CD4-positive, CD25-positive, alpha-beta regulatory T cell (primary cell): ENCODE data around the gene RBCK1. TPM values are rescaled to one million over a fixed set of nuclear protein-coding genes. Genes with fewer than 3 reads are reported as not detected.
A peak's percentile ranks its signal among the peaks of the same experiment; 100 is the strongest.
"Not testable (repeated sequence)": the region's sequence is repeated elsewhere in the genome, so short reads cannot be mapped to it uniquely, and the experiment has no call there.

ENCODE experiments used
- ATAC-seq, 2 donors: fragments of 150-1000 bp; cut with Tn5 transposase; one replicate each; pipeline ENCODE4 v1.10.0; 2021; ENCODE audit warnings: low read depth in 2 of 2, moderate number of reproducible peaks in 2 of 2, moderate library complexity in 1 of 2
- DNase-seq, 3 donors: peaks; one replicate each; pipeline versions ENCODE4 v3.0.0 to v3.0.0-alpha.2; 2012 to 2022; ENCODE audit warnings: mixed read lengths in 1 of 3
- H3K27ac ChIP-seq: one replicate; pipeline ENCODE4 v1.7.0; 2013; ENCODE audit warnings: mild to moderate bottlenecking, low read length; ENCODE audit not compliant: insufficient read depth, poor library complexity, severe bottlenecking
- H3K27me3 ChIP-seq: one replicate; pipeline ENCODE4 v1.7.0; 2013; ENCODE audit warnings: low read length; ENCODE audit not compliant: control insufficient read depth, insufficient read depth
- H3K36me3 ChIP-seq: one replicate; pipeline ENCODE4 v1.7.0; 2013; ENCODE audit warnings: mild to moderate bottlenecking, low read length, moderate library complexity; ENCODE audit not compliant: control insufficient read depth, insufficient read depth
- H3K4me1 ChIP-seq: 2 replicates; pipeline ENCODE4 v1.7.0; 2013; ENCODE audit warnings: mild to moderate bottlenecking, low read length; ENCODE audit not compliant: insufficient read depth, control insufficient read depth, poor library complexity, severe bottlenecking
- H3K4me3 ChIP-seq: one replicate; pipeline ENCODE4 v1.7.0; 2013; ENCODE audit warnings: low read depth, mild to moderate bottlenecking, low read length, moderate library complexity
- H3K9me3 ChIP-seq, 2 experiments: 1 replicate in 1 of 2; 2 replicates in 1 of 2; pipeline ENCODE4 v1.7.0; 2013; ENCODE audit warnings: low read length in 2 of 2, mild to moderate bottlenecking in 1 of 2, moderate library complexity in 1 of 2; ENCODE audit not compliant: control insufficient read depth in 2 of 2
- H3K27ac Mint-ChIP-seq, 3 donors: one replicate each; pipeline ENCODE4 v1.8.0; 2020 to 2022; ENCODE audit warnings: mild to moderate bottlenecking in 3 of 3, mixed read lengths in 3 of 3, moderate library complexity in 2 of 3
- H3K27me3 Mint-ChIP-seq: one replicate; pipeline ENCODE4 v1.8.0; 2022; ENCODE audit warnings: mild to moderate bottlenecking, mixed read lengths
- H3K36me3 Mint-ChIP-seq: one replicate; pipeline ENCODE4 v1.8.0; 2020; ENCODE audit warnings: mixed read lengths
- H3K4me1 Mint-ChIP-seq, 4 donors: one replicate each; pipeline ENCODE4 v1.8.0; 2020 to 2022; ENCODE audit warnings: mixed read lengths in 4 of 4, mild to moderate bottlenecking in 1 of 4
- H3K4me3 Mint-ChIP-seq, 4 donors: one replicate each; pipeline ENCODE4 v1.8.0; 2020 to 2022; ENCODE audit warnings: mild to moderate bottlenecking in 4 of 4, mixed read lengths in 4 of 4, moderate library complexity in 3 of 4
- H3K9me3 Mint-ChIP-seq, 7 donors: one replicate each; pipeline ENCODE4 v1.8.0; 2020 to 2022; ENCODE audit warnings: mixed read lengths in 7 of 7, mild to moderate bottlenecking in 3 of 7, moderate library complexity in 2 of 7
- polyA plus RNA-seq, 4 donors: library from polyadenylated mRNA; unstranded; fragments of 300-500 nt; fragmentation: Illumina TruSeq; gene quantifications; one replicate each; pipeline ENCODE4 v1.2.3, GENCODE V29; 2021
- total RNA-seq: library from RNA; stranded (reverse); gene quantifications from one replicate; pipeline ENCODE4 v1.2.3, GENCODE V29; 2022

RBCK1 gene
- total and polyA plus RNA-seq, 5 donors from 2014 or later, result 87.5 to 115 (median 93.5) TPM

DNA sequence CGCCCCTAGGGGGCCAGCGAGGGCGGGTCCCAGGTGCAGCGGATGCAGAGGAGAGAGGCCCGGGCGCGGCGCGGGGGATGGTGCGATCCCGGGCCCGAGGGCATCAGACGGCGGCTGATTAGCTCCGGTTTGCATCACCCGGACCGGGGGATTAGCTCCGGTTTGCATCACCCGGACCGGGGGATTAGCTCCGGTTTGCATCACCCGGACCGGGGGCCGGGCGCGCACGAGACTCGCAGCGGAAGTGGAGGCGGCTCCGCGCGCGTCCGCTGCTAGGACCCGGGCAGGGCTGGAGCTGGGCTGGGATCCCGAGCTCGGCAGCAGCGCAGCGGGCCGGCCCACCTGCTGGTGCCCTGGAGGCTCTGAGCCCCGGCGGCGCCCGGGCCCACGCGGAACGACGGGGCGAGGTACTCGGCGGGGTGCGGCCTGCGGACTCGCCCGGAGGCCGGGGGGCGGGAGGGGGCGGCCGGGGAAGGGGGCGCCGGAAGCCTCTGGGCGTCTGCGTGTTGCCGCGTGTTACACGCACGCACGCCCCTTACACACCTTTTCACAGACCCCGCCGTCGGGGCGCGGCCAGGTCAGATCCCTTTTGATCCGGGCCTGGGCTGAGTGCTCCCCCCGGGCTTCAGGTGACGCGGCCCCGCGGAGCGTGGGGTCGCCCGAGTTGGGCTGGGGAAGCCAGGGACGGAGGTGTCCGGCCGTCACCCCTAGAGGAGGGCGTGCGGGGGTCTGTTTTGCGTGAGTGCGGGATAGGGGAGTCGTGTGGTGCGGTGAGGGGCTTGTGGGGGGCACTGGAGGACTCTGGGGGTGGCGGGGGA lies 27.1 kb upstream of the RBCK1 start:
- peak overlapping the region; percentile 87 to 94 (median 90) for H3K4me3 Mint-ChIP-seq
- H3K27ac ChIP-seq, result peak overlapping the region; percentile 57

DNA sequence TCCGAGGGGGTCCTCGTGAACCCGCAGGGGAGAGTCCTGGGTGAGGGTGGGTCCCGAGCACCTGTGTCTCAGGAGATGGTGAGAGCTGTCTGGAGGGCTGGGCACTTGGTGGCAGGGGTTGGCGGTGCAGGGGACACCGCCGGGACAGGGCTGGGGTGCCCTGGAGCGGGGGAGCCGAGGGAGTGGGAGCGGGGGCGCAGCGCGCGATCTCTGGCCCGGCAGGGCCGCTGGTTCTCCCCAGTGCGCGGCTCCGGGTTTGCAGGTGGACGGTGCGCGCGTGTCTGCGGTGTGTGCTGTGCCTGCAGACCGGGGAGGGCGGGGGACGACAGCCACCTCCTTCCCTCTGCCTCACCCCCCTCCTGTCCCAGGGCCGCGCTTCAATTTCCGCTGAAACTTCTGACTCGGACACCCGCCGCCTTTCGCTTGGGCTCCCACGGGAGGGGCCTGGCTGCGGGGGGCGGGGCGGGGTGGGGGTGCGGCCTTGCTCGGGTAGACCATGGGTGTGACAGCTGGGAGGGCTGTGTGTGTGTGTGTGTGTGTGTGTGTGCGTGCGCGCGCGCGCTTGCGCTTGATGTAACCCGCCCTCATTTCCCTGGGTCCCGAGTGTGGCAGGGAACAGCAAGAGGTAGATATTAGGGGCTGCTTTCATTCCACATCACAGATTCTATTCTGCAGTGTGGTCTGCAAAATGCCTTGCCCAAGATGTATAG lies 26.4 kb upstream of the RBCK1 start:
- H3K4me1 Mint-ChIP-seq, result peaks cover 9 to 25% (median 18%) of the 10 kb centered on the region in 4 donors
- no peaks in the 10 kb centered on the region for H3K36me3 ChIP-seq
- peak overlapping the region; percentile 87 to 92 (median 90) for H3K4me3 Mint-ChIP-seq
- peaks cover 5% of the 10 kb centered on the region for H3K4me1 ChIP-seq
- peak overlapping the region; percentile 57 for H3K27ac ChIP-seq
- H3K27ac Mint-ChIP-seq, result peak overlapping the region; percentile 56 to 88 (median 75)
- ATAC-seq (peak; percentile 73 to 75), DNase-seq (peak; percentile 59 to 91 (median 73))
- peaks cover 7% of the 10 kb centered on the region for H3K36me3 Mint-ChIP-seq
- H3K4me3 ChIP-seq, result no peak overlapping the region
- H3K27me3 ChIP-seq, result no peaks in the 10 kb centered on the region
- H3K27me3 Mint-ChIP-seq, result peaks cover 10% of the 10 kb centered on the region
- H3K9me3 Mint-ChIP-seq, result no peaks in the 10 kb centered on the region
- H3K9me3 ChIP-seq, result no peaks in the 10 kb centered on the region

More for the DNA sequence above, 27.1 kb upstream of the RBCK1 start:
- DNase-seq (peak; percentile 33 to 74 (median 53)), ATAC-seq (peak; percentile 53 to 54)
- no peaks in the 10 kb centered on the region for H3K9me3 ChIP-seq
- H3K27me3 Mint-ChIP-seq, result peaks cover 10% of the 10 kb centered on the region
- H3K9me3 Mint-ChIP-seq, result no peaks in the 10 kb centered on the region
- H3K36me3 Mint-ChIP-seq, result peaks cover 5% of the 10 kb centered on the region
- peaks cover 5% of the 10 kb centered on the region for H3K4me1 ChIP-seq
- H3K4me1 Mint-ChIP-seq, result peaks cover 9 to 25% (median 18%) of the 10 kb centered on the region in 4 donors
- H3K27me3 ChIP-seq, result no peaks in the 10 kb centered on the region
- H3K36me3 ChIP-seq, result no peaks in the 10 kb centered on the region
- H3K27ac Mint-ChIP-seq, result no peak overlapping the region
- no peak overlapping the region for H3K4me3 ChIP-seq

DNA sequence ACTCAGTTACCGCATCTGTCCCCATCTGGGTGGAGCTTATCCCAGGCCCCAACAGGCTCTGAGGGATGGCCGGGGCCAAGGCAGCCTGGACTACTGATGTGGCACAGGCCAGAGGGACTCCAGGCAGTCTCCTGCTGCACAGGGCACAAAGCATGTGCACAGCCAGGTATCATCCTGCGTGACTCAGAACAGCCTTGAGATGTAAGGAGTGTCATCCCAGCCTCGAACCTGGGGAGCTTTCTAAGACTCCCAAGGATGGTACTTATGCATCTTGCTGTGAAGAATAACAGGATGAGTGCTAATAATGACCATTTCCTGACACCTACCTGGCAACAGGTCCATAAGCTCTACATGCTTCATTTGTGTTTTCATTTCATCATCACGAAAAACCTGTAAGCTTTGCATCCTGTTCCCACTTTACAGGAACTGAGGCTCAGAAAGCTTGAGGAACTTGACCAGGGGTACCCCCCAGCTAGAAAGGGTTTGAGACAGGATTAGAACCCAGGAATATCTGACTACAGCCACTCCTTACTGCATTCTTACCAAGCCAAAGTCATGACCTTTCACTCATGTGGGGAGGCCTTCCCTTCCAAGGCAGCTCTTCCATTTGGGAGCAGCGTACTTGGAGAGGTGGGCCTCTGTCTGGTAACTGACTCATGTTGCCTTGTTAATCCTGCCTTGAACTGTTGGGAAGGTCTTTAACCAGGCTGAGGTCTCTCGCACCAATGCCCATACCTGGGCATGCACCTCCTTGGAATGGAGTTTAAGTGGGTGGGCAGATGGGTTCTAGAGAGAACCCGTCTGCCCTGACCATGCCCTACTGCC lies 25.6 kb upstream of the RBCK1 start:
- Mint-ChIP-seq H3K9me3 (no peaks in the 10 kb centered on the region), H3K27me3 (peaks cover 10% of the 10 kb centered on the region), H3K27ac (peak overlapping the region; percentile 56 to 88 (median 75)), H3K36me3 (peaks cover 8% of the 10 kb centered on the region), H3K4me3 (peak overlapping the region; percentile 87 to 92 (median 90)), H3K4me1 (peaks cover 9 to 25% (median 18%) of the 10 kb centered on the region in 4 donors)
- Histone ChIP-seq H3K4me1 (peaks cover 5% of the 10 kb centered on the region), H3K36me3 (no peaks in the 10 kb centered on the region), H3K9me3 (no peaks in the 10 kb centered on the region), H3K27ac (peak overlapping the region; percentile 20), H3K27me3 (no peaks in the 10 kb centered on the region), H3K4me3 (peak overlapping the region; percentile 7)
- DNase-seq, result peak in 1 of 3 donors; percentile 26
- ATAC-seq, result peak in 1 of 2 donors; percentile 3

DNA sequence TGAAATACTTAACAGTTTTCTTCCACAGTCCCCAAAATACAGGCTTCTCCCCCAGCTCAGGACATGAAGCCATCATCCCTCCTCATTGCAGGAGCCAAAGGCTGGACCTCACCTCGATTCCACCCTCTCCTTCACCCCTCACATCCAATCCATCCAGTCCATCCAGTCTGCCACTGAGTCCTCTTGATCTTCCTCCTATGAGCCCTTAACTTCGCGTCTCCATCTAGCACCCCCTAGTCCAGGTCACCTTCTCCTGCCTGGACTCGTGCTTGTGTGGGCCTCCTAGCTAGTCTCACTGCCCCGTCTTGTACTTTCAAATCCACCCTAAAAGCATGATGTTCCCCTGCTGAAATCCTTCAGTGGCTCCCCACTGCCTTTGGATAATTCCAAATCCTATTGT lies 24.2 kb upstream of the RBCK1 start:
- Mint-ChIP-seq H3K4me1 (peaks cover 9 to 25% (median 19%) of the 10 kb centered on the region in 4 donors), H3K27me3 (peaks cover 5% of the 10 kb centered on the region), H3K9me3 (no peaks in the 10 kb centered on the region), H3K27ac (peak overlapping the region; percentile 76 to 83 (median 78)), H3K36me3 (peaks cover 20% of the 10 kb centered on the region), H3K4me3 (peak overlapping the region; percentile 38 to 91 (median 80))
- H3K4me1 ChIP-seq, result peaks cover 5% of the 10 kb centered on the region
- ATAC-seq (no peak), DNase-seq (no peak)
- no peak overlapping the region for H3K27ac ChIP-seq
- no peaks in the 10 kb centered on the region for H3K9me3 ChIP-seq
- H3K36me3 ChIP-seq, result peaks cover 13% of the 10 kb centered on the region
- H3K27me3 ChIP-seq, result no peaks in the 10 kb centered on the region
- H3K4me3 ChIP-seq, result no peak overlapping the region

DNA sequence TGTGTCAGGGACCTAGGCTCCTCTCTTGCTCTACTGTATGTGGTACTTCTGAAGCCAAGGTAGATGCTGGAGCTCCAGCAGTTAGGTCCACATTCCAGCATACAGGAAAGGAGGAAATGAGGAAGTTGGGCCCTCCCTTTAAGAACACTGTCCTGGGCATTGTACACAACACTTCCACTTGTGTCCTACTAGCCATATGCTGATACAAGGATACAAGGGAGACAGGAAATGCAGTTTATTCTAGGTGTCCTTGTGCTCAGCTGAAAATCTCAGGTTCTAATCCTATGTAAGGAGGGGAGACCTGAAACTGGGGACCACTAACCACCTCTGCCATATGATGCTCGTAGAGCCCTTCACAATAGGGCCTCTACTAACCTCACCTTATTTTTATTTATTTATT lies 23.4 kb upstream of the RBCK1 start:
- no peaks in the 10 kb centered on the region for H3K27me3 ChIP-seq
- Mint-ChIP-seq H3K9me3 (no peaks in the 10 kb centered on the region), H3K36me3 (peaks cover 23% of the 10 kb centered on the region), H3K4me1 (peaks cover 9 to 25% (median 20%) of the 10 kb centered on the region in 4 donors), H3K4me3 (peak overlapping the region in 2 of 4 donors; percentile 8 to 91), H3K27me3 (peaks cover 5% of the 10 kb centered on the region), H3K27ac (no peak overlapping the region)
- ATAC-seq (no peak), DNase-seq (no peak)
- no peak overlapping the region for H3K27ac ChIP-seq
- no peak overlapping the region for H3K4me3 ChIP-seq
- H3K36me3 ChIP-seq, result peaks cover 22% of the 10 kb centered on the region
- H3K4me1 ChIP-seq, result peaks cover 5% of the 10 kb centered on the region
- no peaks in the 10 kb centered on the region for H3K9me3 ChIP-seq

DNA sequence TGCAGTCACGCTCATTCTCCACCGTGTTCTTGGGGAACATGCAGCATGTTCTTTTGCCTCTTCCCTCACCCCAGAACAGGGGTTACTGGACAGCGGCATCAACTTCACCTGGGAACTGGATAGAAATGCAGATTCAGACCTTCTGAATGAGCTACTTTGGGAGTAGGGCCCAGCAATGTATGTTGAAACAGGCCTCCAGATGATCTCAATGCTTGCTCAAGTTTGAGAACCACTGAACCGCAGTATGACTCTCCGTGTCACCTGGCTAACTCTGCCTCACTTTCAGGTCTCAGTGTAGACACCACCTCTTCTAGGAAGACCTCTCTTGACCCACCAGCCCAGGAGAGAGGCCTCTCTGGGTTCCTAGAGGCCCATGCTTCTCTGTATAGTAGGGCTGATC lies 22.7 kb upstream of the RBCK1 start:
- Mint-ChIP-seq H3K27me3 (peaks cover 5% of the 10 kb centered on the region), H3K36me3 (peaks cover 26% of the 10 kb centered on the region), H3K27ac (no peak overlapping the region), H3K4me3 (peak overlapping the region in 1 of 4 donors; percentile 21), H3K4me1 (peaks cover 9 to 25% (median 20%) of the 10 kb centered on the region in 4 donors), H3K9me3 (no peaks in the 10 kb centered on the region)
- Histone ChIP-seq H3K36me3 (peaks cover 26% of the 10 kb centered on the region), H3K4me3 (no peak overlapping the region), H3K27ac (no peak overlapping the region), H3K9me3 (no peaks in the 10 kb centered on the region), H3K4me1 (peaks cover 5% of the 10 kb centered on the region), H3K27me3 (no peaks in the 10 kb centered on the region)
- ATAC-seq (no peak), DNase-seq (no peak)

DNA sequence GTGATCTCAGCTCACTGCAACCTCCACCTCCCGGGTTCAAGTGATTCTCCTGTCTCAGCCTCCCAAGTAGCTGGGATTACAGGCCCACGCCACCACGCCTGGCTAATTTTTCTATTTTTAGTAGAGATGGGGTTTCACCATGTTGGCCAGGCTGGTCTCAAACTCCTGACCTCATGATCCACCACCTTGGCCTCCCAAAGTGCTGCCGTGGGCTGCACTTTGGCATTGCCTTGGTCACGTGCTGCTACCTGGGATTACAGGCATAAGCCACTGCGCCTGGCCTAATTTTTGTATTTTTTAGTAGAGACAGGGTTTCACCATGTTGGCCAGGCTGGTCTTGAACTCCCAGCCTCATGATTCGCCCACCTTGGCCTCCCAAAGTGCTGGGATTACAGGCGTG lies 21.5 kb upstream of the RBCK1 start:
- not testable (repeated sequence) for H3K9me3 Mint-ChIP-seq, H3K9me3 ChIP-seq, H3K4me3 Mint-ChIP-seq, H3K4me1 ChIP-seq, H3K27ac Mint-ChIP-seq, ATAC-seq, DNase-seq, H3K27me3 Mint-ChIP-seq, H3K4me3 ChIP-seq, H3K27me3 ChIP-seq, H3K27ac ChIP-seq
- Mint-ChIP-seq H3K36me3 (peaks cover 33% of the 10 kb centered on the region), H3K4me1 (peaks cover 9 to 25% (median 20%) of the 10 kb centered on the region in 4 donors)
- H3K36me3 ChIP-seq, result peaks cover 36% of the 10 kb centered on the region
